Loucy (cell line): ENCODE results near the gene AP2B1.

ENCODE experiments used
- H2AFZ ChIP-seq: fragments of 200-600 bp; sonication (generic); 2 replicates; pipeline ENCODE4 v1.6.0; 2016; ENCODE audit warnings: antibody characterized with exemption, mild to moderate bottlenecking, low read length, moderate library complexity
- H3F3A ChIP-seq: fragments of 200-600 bp; 2 replicates; pipeline ENCODE4 v1.6.0; 2016; ENCODE audit warnings: antibody characterized with exemption, low read depth, mild to moderate bottlenecking
- H3K27me3 ChIP-seq: fragments of 200-600 bp; sonication (generic); 2 replicates; pipeline ENCODE4 v1.6.1; 2014; ENCODE audit warnings: low read length, mild to moderate bottlenecking; ENCODE audit not compliant: insufficient read depth, poor library complexity, severe bottlenecking
- H3K36me3 ChIP-seq: fragments of 200-600 bp; sonication (generic); 2 replicates; pipeline ENCODE4 v1.6.1; 2016; ENCODE audit warnings: low read length; ENCODE audit not compliant: insufficient read depth
- H3K4me1 ChIP-seq: fragments of 200-600 bp; sonication (generic); 2 replicates; pipeline ENCODE4 v1.5.1; 2014; ENCODE audit warnings: low read length, mild to moderate bottlenecking; ENCODE audit not compliant: insufficient read depth, poor library complexity, severe bottlenecking
- H3K4me2 ChIP-seq: fragments of 200-600 bp; sonication (generic); 2 replicates; pipeline ENCODE4 v1.6.0; 2014; ENCODE audit warnings: antibody characterized with exemption, low read length, low read depth, mild to moderate bottlenecking; ENCODE audit not compliant: poor library complexity, severe bottlenecking
- H3K4me3 ChIP-seq: fragments of 200-600 bp; sonication (generic); 2 replicates; pipeline ENCODE4 v1.5.1; 2014; ENCODE audit warnings: low read length, mild to moderate bottlenecking, mixed read lengths; ENCODE audit not compliant: poor library complexity, severe bottlenecking
- H3K79me2 ChIP-seq: fragments of 200-600 bp; sonication (generic); 2 replicates; pipeline ENCODE4 v1.6.1; 2014; ENCODE audit warnings: low read length; ENCODE audit not compliant: insufficient read depth
- H3K9ac ChIP-seq: fragments of 200-600 bp; sonication (generic); 2 replicates; pipeline ENCODE4 v1.6.0; 2014; ENCODE audit warnings: mild to moderate bottlenecking, low read depth, low read length, moderate library complexity; ENCODE audit not compliant: poor library complexity, severe bottlenecking
- H3K9me2 ChIP-seq: fragments of 200-600 bp; sonication (generic); replicated peaks from 2 replicates; pipeline ENCODE4 v1.6.1; 2016; ENCODE audit warnings: low read depth, low read length, mixed read lengths
- H3K9me3 ChIP-seq: fragments of 200-600 bp; sonication (generic); 2 replicates; pipeline ENCODE4 v1.6.1; 2014; ENCODE audit warnings: mild to moderate bottlenecking, antibody characterized with exemption, low read length, low read depth; ENCODE audit not compliant: insufficient read depth
- H4K20me1 ChIP-seq: fragments of 200-600 bp; sonication (generic); 2 replicates; pipeline ENCODE4 v1.6.0; 2014; ENCODE audit warnings: antibody characterized with exemption, low read length, mild to moderate bottlenecking; ENCODE audit not compliant: insufficient read depth, poor library complexity, severe bottlenecking
- EZH2phosphoT487 ChIP-seq: fragments of 200-600 bp; IDR thresholded peaks from 2 replicates; pipeline ENCODE4 v1.6.1; 2018; ENCODE audit warnings: antibody characterized with exemption, mild to moderate bottlenecking, moderate library complexity, borderline replicate concordance
- TF ChIP-seq, protein P1 (sequence below): fragments of 200-600 bp; sonication (generic); conservative IDR thresholded peaks from 2 replicates; pipeline ENCODE4 v1.5.1; 2014; ENCODE audit warnings: mild to moderate bottlenecking, antibody characterized with exemption, low read length

The AP2B1 gene

DNA sequence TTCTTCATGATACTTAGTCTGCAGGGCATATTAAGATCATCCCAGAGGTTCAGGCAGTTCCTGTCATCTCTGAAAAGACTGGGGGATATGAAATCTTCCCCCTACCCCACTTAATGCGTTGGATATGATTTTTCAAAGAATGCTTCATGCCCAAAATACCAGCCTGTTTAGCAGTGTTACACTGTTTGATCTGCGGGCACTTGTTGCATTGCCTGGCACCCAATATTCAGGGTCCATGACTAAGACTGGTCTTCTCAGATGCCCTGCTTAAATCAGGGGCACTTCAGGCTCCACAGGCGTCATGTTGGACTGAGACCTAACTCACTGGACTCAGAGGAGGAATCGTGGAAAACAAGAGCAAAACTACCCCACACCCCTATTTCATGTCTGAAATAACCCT, 137.9 kb downstream of the AP2B1 start:
- no peaks in the 10 kb centered on the region for H3F3A ChIP-seq

DNA sequence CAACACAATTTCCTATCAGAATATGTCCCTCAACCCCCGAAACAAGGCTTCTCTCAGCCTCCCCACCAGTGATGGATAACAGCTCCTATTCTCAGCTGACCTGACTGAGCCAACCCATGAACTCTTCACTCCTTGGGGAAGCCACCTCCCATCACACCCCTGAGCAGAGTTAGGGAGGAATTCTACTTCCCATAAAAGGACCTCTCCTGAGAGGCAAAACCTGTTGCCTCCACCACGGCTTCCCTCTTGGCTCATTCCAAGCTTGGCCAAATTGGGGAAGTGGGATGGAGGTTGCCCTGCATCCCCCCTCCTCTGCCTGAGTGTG, 138.6 kb downstream of the AP2B1 start:
- H3K9me2 ChIP-seq, result no peaks in the 10 kb centered on the region
- no peaks in the 10 kb centered on the region for H3K79me2 ChIP-seq
- no peak overlapping the region for H2AFZ ChIP-seq
- H3K4me2 ChIP-seq, result no peak overlapping the region
- no peaks in the 10 kb centered on the region for H3K9me3 ChIP-seq
- TF ChIP-seq EZH2phosphoT487, result no peak
- TF ChIP-seq, protein P1, sequence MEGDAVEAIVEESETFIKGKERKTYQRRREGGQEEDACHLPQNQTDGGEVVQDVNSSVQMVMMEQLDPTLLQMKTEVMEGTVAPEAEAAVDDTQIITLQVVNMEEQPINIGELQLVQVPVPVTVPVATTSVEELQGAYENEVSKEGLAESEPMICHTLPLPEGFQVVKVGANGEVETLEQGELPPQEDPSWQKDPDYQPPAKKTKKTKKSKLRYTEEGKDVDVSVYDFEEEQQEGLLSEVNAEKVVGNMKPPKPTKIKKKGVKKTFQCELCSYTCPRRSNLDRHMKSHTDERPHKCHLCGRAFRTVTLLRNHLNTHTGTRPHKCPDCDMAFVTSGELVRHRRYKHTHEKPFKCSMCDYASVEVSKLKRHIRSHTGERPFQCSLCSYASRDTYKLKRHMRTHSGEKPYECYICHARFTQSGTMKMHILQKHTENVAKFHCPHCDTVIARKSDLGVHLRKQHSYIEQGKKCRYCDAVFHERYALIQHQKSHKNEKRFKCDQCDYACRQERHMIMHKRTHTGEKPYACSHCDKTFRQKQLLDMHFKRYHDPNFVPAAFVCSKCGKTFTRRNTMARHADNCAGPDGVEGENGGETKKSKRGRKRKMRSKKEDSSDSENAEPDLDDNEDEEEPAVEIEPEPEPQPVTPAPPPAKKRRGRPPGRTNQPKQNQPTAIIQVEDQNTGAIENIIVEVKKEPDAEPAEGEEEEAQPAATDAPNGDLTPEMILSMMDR, result no peak
- H3K9ac ChIP-seq, result no peak overlapping the region
- H3K4me3 ChIP-seq, result no peak overlapping the region
- no peaks in the 10 kb centered on the region for H3K4me1 ChIP-seq
- H3K36me3 ChIP-seq, result peaks cover 37% of the 10 kb centered on the region; the same call in 1 of the 2 replicates
- H4K20me1 ChIP-seq, result no peaks in the 10 kb centered on the region
- H3K27me3 ChIP-seq, result no peaks in the 10 kb centered on the region
- H3F3A ChIP-seq, result no peaks in the 10 kb centered on the region

More for the DNA sequence above, 137.9 kb downstream of the AP2B1 start:
- TF ChIP-seq EZH2phosphoT487, result no peak
- TF ChIP-seq, protein P1, result no peak
- no peaks in the 10 kb centered on the region for H3K79me2 ChIP-seq
- H2AFZ ChIP-seq, result no peak overlapping the region
- H3K4me2 ChIP-seq, result no peak overlapping the region
- H3K4me3 ChIP-seq, result no peak overlapping the region
- H3K9ac ChIP-seq, result no peak overlapping the region
- no peaks in the 10 kb centered on the region for H3K9me3 ChIP-seq
- peaks cover 41% of the 10 kb centered on the region; the same call in 1 of the 2 replicates for H3K36me3 ChIP-seq
- H3K27me3 ChIP-seq, result no peaks in the 10 kb centered on the region
- H4K20me1 ChIP-seq, result no peaks in the 10 kb centered on the region
- H3K4me1 ChIP-seq, result no peaks in the 10 kb centered on the region
- no peaks in the 10 kb centered on the region for H3K9me2 ChIP-seq

DNA sequence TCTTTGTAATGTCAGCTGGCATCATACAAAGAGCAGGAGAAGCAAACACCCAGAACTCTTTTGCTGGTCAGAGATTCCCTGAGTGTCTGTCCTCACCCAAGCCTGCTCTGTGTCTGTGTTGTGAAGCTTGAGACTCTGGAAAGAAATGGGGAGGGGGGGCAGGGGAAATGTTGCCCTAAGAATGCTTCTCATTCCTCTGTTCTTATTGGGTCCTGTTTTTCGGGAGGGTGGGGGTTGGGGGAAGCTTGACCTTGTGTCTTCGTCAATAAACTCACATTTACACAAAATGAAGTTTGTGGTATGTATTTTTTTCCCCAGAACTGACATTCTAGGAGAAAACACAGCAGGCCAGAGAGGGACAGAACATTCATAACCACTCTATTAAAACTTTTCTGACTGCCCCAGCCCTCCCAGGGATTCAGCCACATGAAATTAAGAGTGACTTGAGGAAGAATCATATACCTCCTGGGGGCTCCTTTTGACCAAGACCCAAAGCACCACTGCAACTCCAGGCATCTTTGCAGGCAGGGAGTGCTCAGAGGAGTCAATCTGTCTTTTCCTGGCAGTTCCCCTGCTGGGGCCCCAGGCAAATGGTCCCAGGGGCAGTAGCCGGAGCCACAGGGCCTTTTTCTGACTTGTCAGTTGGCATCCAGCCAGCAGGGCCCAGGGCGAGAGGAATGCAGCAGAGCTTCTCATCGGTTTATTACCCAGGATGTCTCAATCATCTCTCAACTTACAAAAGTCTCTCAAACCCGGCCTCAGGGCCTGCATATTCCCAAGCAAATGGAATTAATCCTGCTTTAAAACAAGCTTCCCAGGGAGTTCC, 139.2 kb downstream of the AP2B1 start:
- no peaks in the 10 kb centered on the region for H3K9me3 ChIP-seq
- no peak overlapping the region for H3K4me2 ChIP-seq
- TF ChIP-seq, protein P1, result no peak
- no peak for TF ChIP-seq EZH2phosphoT487
- no peaks in the 10 kb centered on the region for H4K20me1 ChIP-seq
- no peaks in the 10 kb centered on the region for H3K27me3 ChIP-seq
- no peak overlapping the region for H3K9ac ChIP-seq
- no peak overlapping the region for H3K4me3 ChIP-seq
- no peaks in the 10 kb centered on the region for H3K4me1 ChIP-seq
- no peaks in the 10 kb centered on the region for H3K79me2 ChIP-seq
- peaks cover 32% of the 10 kb centered on the region; the same call in 1 of the 2 replicates for H3K36me3 ChIP-seq
- H3F3A ChIP-seq, result no peaks in the 10 kb centered on the region
- H2AFZ ChIP-seq, result no peak overlapping the region
- no peaks in the 10 kb centered on the region for H3K9me2 ChIP-seq
